HTR-8/SVneo (cell line): Measurements from ENCODE around the gene CALHM4.
A peak's percentile ranks its signal among the peaks of the same experiment; 100 is the strongest.

Experiments used
- DNase-seq: peaks from one replicate; pipeline ENCODE4 v3.0.0; 2011; ENCODE audit warnings: low spot score, mixed read lengths; ENCODE audit not compliant: insufficient read length
- FAIRE-seq: peaks from 2 replicates; lab custom pipeline; 2011; peaks lifted over from hg19 to GRCh38; lab: Jason Lieb, UNC

The CALHM4 gene

GRCh38 chr6:116553451-116553850 lies at the start of gene CALHM4:
TSS of gene CALHM4 (plus strand) at chr6:116553751. CDS start at chr6:116553794, 43 bp downstream.
- FAIRE-seq (no peak), DNase-seq (no peak)

GRCh38 chr6:116507324-116507723 lies 46.2 kb upstream of the CALHM4 start:
- DNase-seq (no peak), FAIRE-seq (no peak)

- no peak for FAIRE-seq
- no peak for DNase-seq
These were observed 45.0 kb upstream of the CALHM4 start for GRCh38 chr6:116508527-116508926.

- no peak for FAIRE-seq
- peak; percentile 54 for DNase-seq
These were observed 42.0 kb upstream of the CALHM4 start, which contains the start of gene CALHM5 for GRCh38 chr6:116511424-116512110. TSS of gene CALHM5 (plus strand) at chr6:116511639. CDS start at chr6:116511697, 58 bp downstream.

GRCh38 chr6:116512111-116512559 lies 41.4 kb upstream of the CALHM4 start:
- no peak for DNase-seq

GRCh38 chr6:116512734-116513133 lies 40.8 kb upstream of the CALHM4 start:
- FAIRE-seq (no peak), DNase-seq (no peak)

More at GRCh38 chr6:116512111-116512559, 41.4 kb upstream of the CALHM4 start:
- no peak for FAIRE-seq

GRCh38 chr6:116513224-116513875 lies 40.2 kb upstream of the CALHM4 start:
- FAIRE-seq (no peak), DNase-seq (no peak)

- FAIRE-seq (no peak), DNase-seq (no peak)
These were observed 39.4 kb upstream of the CALHM4 start for GRCh38 chr6:116514111-116514510.

- no peak for FAIRE-seq
- no peak for DNase-seq
These were observed 38.4 kb upstream of the CALHM4 start for GRCh38 chr6:116515141-116515540.

GRCh38 chr6:116518621-116519368 lies 34.8 kb upstream of the CALHM4 start:
- FAIRE-seq (no peak), DNase-seq (no peak)

- no peak for DNase-seq
- no peak for FAIRE-seq
These were observed 30.7 kb upstream of the CALHM4 start for GRCh38 chr6:116522896-116523295.

GRCh38 chr6:116524236-116524635 lies 29.3 kb upstream of the CALHM4 start:
- DNase-seq (no peak), FAIRE-seq (no peak)

GRCh38 chr6:116528133-116528532 lies 25.4 kb upstream of the CALHM4 start:
- FAIRE-seq (no peak), DNase-seq (no peak)

- FAIRE-seq, result no peak
- DNase-seq, result no peak
These were observed 24.8 kb upstream of the CALHM4 start for GRCh38 chr6:116528780-116529179.

- FAIRE-seq, result no peak
These were observed 23.9 kb upstream of the CALHM4 start for GRCh38 chr6:116529466-116530290.

GRCh38 chr6:116530436-116530835 lies 23.1 kb upstream of the CALHM4 start:
- DNase-seq, result no peak
- FAIRE-seq, result no peak

More at GRCh38 chr6:116529466-116530290, 23.9 kb upstream of the CALHM4 start:
- no peak for DNase-seq

- DNase-seq (peak; percentile 35), FAIRE-seq (no peak)
These were observed 21.6 kb upstream of the CALHM4 start for GRCh38 chr6:116531675-116532570.

- FAIRE-seq (no peak), DNase-seq (no peak)
These were observed 20.2 kb upstream of the CALHM4 start for GRCh38 chr6:116533233-116533957.
